Measurements from ENCODE around the gene MAP1LC3B2. TPM values are rescaled to one million over a fixed set of nuclear protein-coding genes. Genes with fewer than 3 reads are reported as not detected.

Gene MAP1LC3B2
- total and polyA plus RNA-seq, 2 of the 13 experiments (the other 11 are each of a cell fraction or from before 2014, with no cell fraction given) = 0.60 to 2.2 TPM

DNA sequence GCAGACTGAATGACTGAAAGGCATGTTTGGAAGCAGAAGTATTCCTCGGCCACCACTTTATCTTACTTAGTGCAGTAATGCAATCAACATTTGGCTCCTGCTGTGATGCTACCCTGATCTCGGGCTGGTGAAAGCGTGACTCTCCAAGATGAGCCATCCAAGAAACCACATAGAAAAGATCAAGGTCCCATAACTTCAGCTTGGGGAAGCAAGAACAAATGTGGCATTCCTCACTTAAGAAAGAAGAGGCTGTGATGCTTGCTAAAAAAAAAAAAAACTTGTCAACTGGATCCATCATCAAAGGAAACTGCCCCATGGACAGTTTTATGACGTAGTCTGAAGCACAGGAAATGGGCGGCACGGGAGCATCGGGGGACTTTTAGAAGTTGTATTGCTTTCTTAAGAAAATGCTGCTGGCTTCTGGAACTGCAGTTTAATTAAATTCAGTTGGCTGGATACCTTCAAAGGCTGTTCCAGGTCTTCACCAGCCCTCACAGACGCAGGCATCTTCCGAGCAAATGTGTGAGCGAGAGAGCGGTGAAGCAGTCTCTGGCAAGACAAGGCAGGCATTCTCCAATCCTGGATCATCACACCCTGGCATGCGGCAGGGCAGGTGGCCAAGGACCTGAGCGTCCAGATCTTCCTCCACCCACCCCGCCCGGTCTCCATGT is 38.2 kb upstream of the MAP1LC3B2 start:
- H3K4me1 ChIP-seq (ENCODE audit: insufficient read depth, low read length) = no peaks in the 10 kb centered on the region
- no peak overlapping the region for H3K27ac ChIP-seq (ENCODE audit: extremely low read length, insufficient read depth, low read length)
- no peak overlapping the region for H2AFZ ChIP-seq (ENCODE audit: low read length)
- no peaks in the 10 kb centered on the region for H3K79me2 ChIP-seq (ENCODE audit: insufficient read depth, low read length)
- H3K4me2 ChIP-seq (ENCODE audit: low read depth, low read length) = no peak overlapping the region
- intact Hi-C loops (cut with micrococcal nuclease; ENCODE audit: unreplicated experiment) (no loop called here), in situ Hi-C loops (cut with HindIII; ENCODE audit: extremely low pct_ligation_motif_present, low pct_unique_long_range_greater_than_20kb) (no loop called here)
- no peak overlapping the region for H3K4me3 ChIP-seq (replicated peaks in 1 of 3; ENCODE audit: insufficient read depth in 1 of 3, low read depth in 2 of 3, low read length in 3 of 3)
- ChIA-PET CTCF (ENCODE audit: low intra/inter-chr PET ratio, low total read pairs) (no interaction called here), POLR2A (no interaction called here)
- BruUV-seq (replicated peaks) = no TSS peak
- FAIRE-seq = no peak
- H3K9ac ChIP-seq (ENCODE audit: insufficient read depth, low read depth, low read length) = no peak overlapping the region
- ATAC-seq = no peak
- H3K36me3 ChIP-seq (replicated peaks in 1 of 2; ENCODE audit: control insufficient read depth in 1 of 2, insufficient read depth in 2 of 2, low read length in 2 of 2) = no peaks in the 10 kb centered on the region
- peaks cover 0 to 46% of the 10 kb centered on the region in 2 experiments; a peak in 4 of 5 replicates for H3K27me3 ChIP-seq (ENCODE audit: control insufficient read depth in 1 of 2, insufficient read depth in 2 of 2, low read length in 2 of 2)
- TF ChIP-seq MLX (CRISPR knock-in tag; IDR thresholded peaks at IDR 0.05) (no peak), BCL6 (CRISPR knock-in tag; IDR thresholded peaks at IDR 0.05) (no peak), TOPORS (CRISPR knock-in tag; IDR thresholded peaks at IDR 0.05) (no peak), SALL1 (CRISPR knock-in tag; IDR thresholded peaks at IDR 0.05) (no peak), STAG1 (CRISPR knock-in tag; IDR thresholded peaks at IDR 0.05) (no peak), SRY (CRISPR knock-in tag; IDR thresholded peaks at IDR 0.05) (no peak), RAD21 (CRISPR knock-in tag; IDR thresholded peaks at IDR 0.05) (no peak), CHD2 (IDR thresholded peaks at IDR 0.05; ENCODE audit: low read depth, low read length) (no peak), XRCC5 (optimal IDR thresholded peaks at IDR 0.05; ENCODE audit: low read length) (no peak)
- H4K20me1 ChIP-seq (ENCODE audit: insufficient read depth, low read length) = no peaks in the 10 kb centered on the region; the same call in 1 of the 2 replicates
- 56% methylated on average over 13 of the region's 15 CpGs for WGBS (ENCODE audit: low lambda C conversion rate)
- DNase-seq (ENCODE audit: low spot score) = no peak
- H3K9me3 ChIP-seq (ENCODE audit: low read length) = no peaks in the 10 kb centered on the region

GRCh38 chr12:116524311-116524710 is 34.9 kb upstream of the MAP1LC3B2 start:
- in situ Hi-C loops (cut with HindIII; ENCODE audit: extremely low pct_ligation_motif_present, low pct_unique_long_range_greater_than_20kb) = no loop called here
- H3K36me3 ChIP-seq (replicated peaks in 1 of 2; ENCODE audit: control insufficient read depth in 1 of 2, insufficient read depth in 2 of 2, low read length in 2 of 2) = no peaks in the 10 kb centered on the region
- H3K4me3 ChIP-seq (replicated peaks in 1 of 3; ENCODE audit: insufficient read depth in 1 of 3, low read depth in 2 of 3, low read length in 3 of 3) = no peak overlapping the region
- ChIA-PET POLR2A (no interaction called here), CTCF (ENCODE audit: low intra/inter-chr PET ratio, low total read pairs) (no interaction called here)
- no peak overlapping the region for H3K4me2 ChIP-seq (ENCODE audit: low read depth, low read length)
- no peak for DNase-seq (ENCODE audit: low spot score)
- no peak for FAIRE-seq
- no peaks in the 10 kb centered on the region; the same call in 1 of the 2 replicates for H4K20me1 ChIP-seq (ENCODE audit: insufficient read depth, low read length)
- H3K4me1 ChIP-seq (ENCODE audit: insufficient read depth, low read length) = peaks cover 10% of the 10 kb centered on the region
- BruUV-seq (replicated peaks) = no TSS peak
- no peak overlapping the region for H2AFZ ChIP-seq (ENCODE audit: low read length)
- intact Hi-C loops (cut with micrococcal nuclease; ENCODE audit: unreplicated experiment) = no loop called here
- 83% methylated on average over 10 of the region's 10 CpGs for WGBS (ENCODE audit: low lambda C conversion rate)
- H3K9me3 ChIP-seq (ENCODE audit: low read length) = no peaks in the 10 kb centered on the region
- peaks cover 2 to 59% of the 10 kb centered on the region in 2 experiments; a peak in 4 of 5 replicates for H3K27me3 ChIP-seq (ENCODE audit: control insufficient read depth in 1 of 2, insufficient read depth in 2 of 2, low read length in 2 of 2)
- no peaks in the 10 kb centered on the region for H3K79me2 ChIP-seq (ENCODE audit: insufficient read depth, low read length)
- no peak overlapping the region for H3K9ac ChIP-seq (ENCODE audit: insufficient read depth, low read depth, low read length)
- H3K27ac ChIP-seq (ENCODE audit: extremely low read length, insufficient read depth, low read length) = no peak overlapping the region
- ATAC-seq = no peak
- TF ChIP-seq, protein P1, sequence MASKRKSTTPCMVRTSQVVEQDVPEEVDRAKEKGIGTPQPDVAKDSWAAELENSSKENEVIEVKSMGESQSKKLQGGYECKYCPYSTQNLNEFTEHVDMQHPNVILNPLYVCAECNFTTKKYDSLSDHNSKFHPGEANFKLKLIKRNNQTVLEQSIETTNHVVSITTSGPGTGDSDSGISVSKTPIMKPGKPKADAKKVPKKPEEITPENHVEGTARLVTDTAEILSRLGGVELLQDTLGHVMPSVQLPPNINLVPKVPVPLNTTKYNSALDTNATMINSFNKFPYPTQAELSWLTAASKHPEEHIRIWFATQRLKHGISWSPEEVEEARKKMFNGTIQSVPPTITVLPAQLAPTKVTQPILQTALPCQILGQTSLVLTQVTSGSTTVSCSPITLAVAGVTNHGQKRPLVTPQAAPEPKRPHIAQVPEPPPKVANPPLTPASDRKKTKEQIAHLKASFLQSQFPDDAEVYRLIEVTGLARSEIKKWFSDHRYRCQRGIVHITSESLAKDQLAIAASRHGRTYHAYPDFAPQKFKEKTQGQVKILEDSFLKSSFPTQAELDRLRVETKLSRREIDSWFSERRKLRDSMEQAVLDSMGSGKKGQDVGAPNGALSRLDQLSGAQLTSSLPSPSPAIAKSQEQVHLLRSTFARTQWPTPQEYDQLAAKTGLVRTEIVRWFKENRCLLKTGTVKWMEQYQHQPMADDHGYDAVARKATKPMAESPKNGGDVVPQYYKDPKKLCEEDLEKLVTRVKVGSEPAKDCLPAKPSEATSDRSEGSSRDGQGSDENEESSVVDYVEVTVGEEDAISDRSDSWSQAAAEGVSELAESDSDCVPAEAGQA (IDR thresholded peaks at IDR 0.05; ENCODE audit: low read depth) = no peak
- TF ChIP-seq, protein P1 (CRISPR knock-in tag; IDR thresholded peaks at IDR 0.05; ENCODE audit: borderline replicate concordance) = no peak
- TF ChIP-seq NR2F2 (IDR thresholded peaks at IDR 0.05; ENCODE audit: borderline replicate concordance, low read depth) (no peak), ZSCAN12 (CRISPR knock-in tag; IDR thresholded peaks at IDR 0.05) (no peak)
